DOHH2 (cell line): ENCODE results near the gene IMMP2L.

Experiments used
- CTCF ChIP-seq: fragments of 200-600 bp; sonication (generic); IDR thresholded peaks from one replicate; pipeline ENCODE4 v1.5.1; 2014; ENCODE audit warnings: antibody characterized with exemption, mild to moderate bottlenecking, low read depth, low read length; ENCODE audit not compliant: poor library complexity, severe bottlenecking
- EZH2phosphoT487 ChIP-seq: fragments of 200-600 bp; sonication (generic); IDR thresholded peaks from 2 replicates; pipeline ENCODE4 v1.6.1; 2017; ENCODE audit warnings: borderline replicate concordance, mild to moderate bottlenecking, antibody characterized with exemption, low read length, moderate library complexity, mixed read lengths

GRCh38 chr7:111392294-111392693 lies 170.0 kb downstream of the IMMP2L start:
- TF ChIP-seq CTCF (no peak), EZH2phosphoT487 (no peak)
